Panc1 (cell line): ENCODE results near the gene PAQR7. TPM values are rescaled to one million over a fixed set of nuclear protein-coding genes. Genes with fewer than 3 reads are reported as not detected.
A peak's percentile ranks its signal among the peaks of the same experiment; 100 is the strongest.

Experiments
- ATAC-seq: fragments of 200-7000 bp; cut with Tn5 transposase; 2 replicates; pipeline ENCODE4 v1.9.1; 2020; ENCODE audit warnings: mild to moderate bottlenecking, moderate library complexity
- BruUV-seq: library from RNA; stranded (reverse); fragments of 400-500 nt; replicated peaks from 2 replicates; lab custom pipeline; 2021; lab: Mats Ljungman, UMichigan
- CTCF ChIA-PET: fragments of 300-600 bp; sonication (Branson Sonifier 250); formaldehyde crosslinking; loops from one replicate; lab custom pipeline; 2022; ENCODE audit warnings: antibody characterized with exemption; lab: Charles Lee
- POLR2A ChIA-PET: fragments of 300-600 bp; sonication (Branson Sonifier 250); formaldehyde crosslinking; loops from one replicate; lab custom pipeline; 2022; ENCODE audit warnings: antibody characterized with exemption; lab: Charles Lee
- DNase-seq: peaks from one replicate; pipeline ENCODE4 v3.0.0-alpha.2; 2010; ENCODE audit warnings: low read depth, low spot score
- H3K27ac ChIP-seq: 2 replicates; pipeline ENCODE4 v1.5.1; 2011; ENCODE audit warnings: mild to moderate bottlenecking, low read length, inconsistent platforms
- H3K27me3 ChIP-seq: fragments of 200-500 bp; sonication (Bioruptor generic); 2 replicates; pipeline ENCODE4 v1.6.0; 2014; ENCODE audit warnings: low read length, inconsistent platforms; ENCODE audit not compliant: control insufficient read depth, insufficient read depth
- H3K36me3 ChIP-seq: fragments of 200-500 bp; sonication (Bioruptor generic); 2 replicates; pipeline ENCODE4 v1.5.1; 2014; ENCODE audit warnings: inconsistent platforms, mild to moderate bottlenecking, low read length, moderate library complexity; ENCODE audit not compliant: control insufficient read depth, insufficient read depth
- H3K4me1 ChIP-seq: 2 replicates; pipeline ENCODE4 v1.5.1; 2011; ENCODE audit warnings: inconsistent platforms, mild to moderate bottlenecking, low read length, moderate library complexity; ENCODE audit not compliant: control insufficient read depth, insufficient read depth
- H3K4me3 ChIP-seq, 2 experiments: 2 replicates each; pipeline ENCODE4 v1.5.1; 2011 to 2012; ENCODE audit warnings: low read depth in 2 of 2, low read length in 2 of 2, mild to moderate bottlenecking in 2 of 2, inconsistent platforms in 1 of 2, moderate library complexity in 1 of 2
- H3K9me3 ChIP-seq: fragments of 200-500 bp; sonication (Bioruptor generic); 2 replicates; pipeline ENCODE4 v1.5.1; 2014; ENCODE audit warnings: low read depth, mild to moderate bottlenecking, inconsistent platforms, low read length, moderate library complexity; ENCODE audit not compliant: control insufficient read depth, insufficient read depth
- CTCF ChIP-seq: fragments of 450-650 bp; IDR thresholded peaks from 2 replicates; pipeline ENCODE4 v1.5.1; 2017; ENCODE audit warnings: mild to moderate bottlenecking
- POLR2AphosphoS5 ChIP-seq: IDR thresholded peaks from 2 replicates; pipeline ENCODE4 v1.6.1; 2012; ENCODE audit warnings: mild to moderate bottlenecking, low read depth, low read length, moderate library complexity
- REST ChIP-seq, 2 experiments: IDR thresholded peaks; 2 replicates each; pipeline ENCODE4 v1.6.1; 2011 to 2012; ENCODE audit warnings: low read depth in 2 of 2, control low read depth in 1 of 2, low read length in 1 of 2, mild to moderate bottlenecking in 1 of 2, moderate library complexity in 1 of 2; ENCODE audit not compliant: insufficient read depth in 1 of 2
- SIN3A ChIP-seq: IDR thresholded peaks from 2 replicates; pipeline ENCODE4 v1.6.1; 2012; ENCODE audit warnings: low read depth, mild to moderate bottlenecking, low read length, moderate library complexity, borderline replicate concordance; ENCODE audit not compliant: insufficient read depth
- TCF7L2 ChIP-seq: IDR thresholded peaks from 2 replicates; pipeline ENCODE4 v1.6.1; 2011; ENCODE audit warnings: mild to moderate bottlenecking, low read depth, low read length, inconsistent platforms
- in situ Hi-C: cut with HindIII; loops from 2 replicates; pipeline ENCODE4 v1.10.0; 2016; ENCODE audit warnings: low sequenced_read_pairs, low pct_unique_long_range_greater_than_20kb
- intact Hi-C: fragments of 100-400 bp; cut with micrococcal nuclease; formaldehyde crosslinking; loops from one replicate; pipeline ENCODE4 v1.10.0; 2022; ENCODE audit not compliant: unreplicated experiment
- total RNA-seq: library from RNA; stranded (reverse); gene quantifications from one replicate; pipeline ENCODE4 v1.2.1, GENCODE V29; 2021; ENCODE audit not compliant: unreplicated experiment

Gene PAQR7
- total RNA-seq, 1 experiment from 2014 or later: 30.9 TPM

- no peak for DNase-seq
- Histone ChIP-seq H3K4me3 (no peak overlapping the region), H3K27ac (peak overlapping the region; percentile 60), H3K27me3 (no peaks in the 10 kb centered on the region), H3K9me3 (no peaks in the 10 kb centered on the region), H3K4me1 (peaks cover 37% of the 10 kb centered on the region), H3K36me3 (no peaks in the 10 kb centered on the region; the same call in 1 of the 2 replicates)
- POLR2A ChIA-PET: no interaction called here
- intact Hi-C loops (no loop called here), in situ Hi-C loops (no loop called here)
- TF ChIP-seq REST (IDR thresholded peaks at IDR 0.05; ENCODE audit: insufficient read depth in 1 of 2, low read depth in 2 of 2, low read length in 1 of 2) (no peak), POLR2AphosphoS5 (no peak), SIN3A (no peak), TCF7L2 (no peak), CTCF (no peak)
- CTCF ChIA-PET: interaction anchor here (0.6 kb wide), 2 partner anchors 17 to 21 kb away, joined by 4 to 13 read pairs; no protein-coding TSS in a partner anchor
- ATAC-seq: no peak
- no TSS peak for BruUV-seq
Observed at GRCh38 chr1:25871086-25871703, 4.3 kb downstream of the PAQR7 start.

- no TSS peak for BruUV-seq
- H3K9me3 ChIP-seq: no peaks in the 10 kb centered on the region
- no peak for TF ChIP-seq TCF7L2
- TF ChIP-seq CTCF: no peak
- no peak for TF ChIP-seq REST (IDR thresholded peaks at IDR 0.05; ENCODE audit: insufficient read depth in 1 of 2, low read depth in 2 of 2, low read length in 1 of 2)
- TF ChIP-seq SIN3A: no peak
- no peak for TF ChIP-seq POLR2AphosphoS5
- H3K36me3 ChIP-seq: no peaks in the 10 kb centered on the region; the same call in 1 of the 2 replicates
- no peak overlapping the region for H3K4me3 ChIP-seq
- CTCF ChIA-PET: interaction anchor here (0.6 kb wide), 2 partner anchors 16 to 22 kb away, joined by 4 to 13 read pairs; no protein-coding TSS in a partner anchor
- peaks cover 34% of the 10 kb centered on the region for H3K4me1 ChIP-seq
- DNase-seq: no peak
- H3K27me3 ChIP-seq: no peaks in the 10 kb centered on the region
- no peak for ATAC-seq
- intact Hi-C loops (no loop called here), in situ Hi-C loops (no loop called here)
- H3K27ac ChIP-seq: 0 out of 2 replicates have a peak overlapping the region, but pooled peaks have one; percentile 7
- POLR2A ChIA-PET: no interaction called here
Observed at GRCh38 chr1:25870614-25871013, 4.9 kb downstream of the PAQR7 start.
